Measurements from ENCODE around the gene OPRM1.
"Not testable (repeated sequence)": the region's sequence is repeated elsewhere in the genome, so short reads cannot be mapped to it uniquely, and the experiment has no call there.

Gene OPRM1

GRCh38 chr6:154156135-154156896 is 117.3 kb downstream of the OPRM1 start:
- peak; percentile 68 for DNase-seq

- no peak for DNase-seq
Measured at GRCh38 chr6:154157082-154157481, 118.0 kb downstream of the OPRM1 start.

GRCh38 chr6:154157706-154158105 is 118.7 kb downstream of the OPRM1 start:
- no peak for DNase-seq

- DNase-seq, result no peak
Measured at GRCh38 chr6:154159126-154159525, 120.1 kb downstream of the OPRM1 start.

- DNase-seq, result peak; percentile 45
Measured at GRCh38 chr6:154161689-154162088, 122.6 kb downstream of the OPRM1 start.

GRCh38 chr6:154164397-154164796 is 125.4 kb downstream of the OPRM1 start:
- no peak for DNase-seq

GRCh38 chr6:154165478-154165877 is 126.4 kb downstream of the OPRM1 start:
- no peak for DNase-seq

- no peak for DNase-seq
Measured at GRCh38 chr6:154166140-154166539, 127.1 kb downstream of the OPRM1 start.

GRCh38 chr6:154167126-154167525 is 128.1 kb downstream of the OPRM1 start:
- no peak for DNase-seq

- DNase-seq, result peak; percentile 49
Measured at GRCh38 chr6:154169193-154169847, 130.3 kb downstream of the OPRM1 start.

GRCh38 chr6:154170106-154170505 is 131.1 kb downstream of the OPRM1 start:
- no peak for DNase-seq

GRCh38 chr6:154172393-154172792 is 133.4 kb downstream of the OPRM1 start:
- DNase-seq, result not testable (repeated sequence)

- DNase-seq, result no peak
Measured at GRCh38 chr6:154179434-154179833, 140.4 kb downstream of the OPRM1 start.

- DNase-seq, result no peak
Measured at GRCh38 chr6:154187203-154187602, 148.2 kb downstream of the OPRM1 start.

- DNase-seq, result no peak
Measured at GRCh38 chr6:154187714-154188113, 148.7 kb downstream of the OPRM1 start.

GRCh38 chr6:154196333-154196885 is 157.4 kb downstream of the OPRM1 start:
- DNase-seq, result no peak

- DNase-seq, result peak; percentile 6
Measured at GRCh38 chr6:154197196-154197860, 158.3 kb downstream of the OPRM1 start.

- not testable (repeated sequence) for DNase-seq
Measured at GRCh38 chr6:154201688-154202087, 162.6 kb downstream of the OPRM1 start.

- no peak for DNase-seq
Measured at GRCh38 chr6:154202339-154202738, 163.3 kb downstream of the OPRM1 start.

- DNase-seq, result no peak
Measured at GRCh38 chr6:154202958-154203357, 163.9 kb downstream of the OPRM1 start.

- DNase-seq, result no peak
Measured at GRCh38 chr6:154206141-154206540, 167.1 kb downstream of the OPRM1 start.

GRCh38 chr6:154206996-154207395 is 168.0 kb downstream of the OPRM1 start:
- DNase-seq, result no peak

- no peak for DNase-seq
Measured at GRCh38 chr6:154209555-154209954, 170.5 kb downstream of the OPRM1 start.

GRCh38 chr6:154210678-154211077 is 171.6 kb downstream of the OPRM1 start:
- DNase-seq, result no peak
